Epidermal melanocyte (primary cell): ENCODE data around the gene CTNNA3.

Experiments
- DNase-seq: peaks from one replicate; pipeline ENCODE4 v3.0.0; 2011; ENCODE audit warnings: low spot score; ENCODE audit not compliant: insufficient read length

CTNNA3 gene

DNA sequence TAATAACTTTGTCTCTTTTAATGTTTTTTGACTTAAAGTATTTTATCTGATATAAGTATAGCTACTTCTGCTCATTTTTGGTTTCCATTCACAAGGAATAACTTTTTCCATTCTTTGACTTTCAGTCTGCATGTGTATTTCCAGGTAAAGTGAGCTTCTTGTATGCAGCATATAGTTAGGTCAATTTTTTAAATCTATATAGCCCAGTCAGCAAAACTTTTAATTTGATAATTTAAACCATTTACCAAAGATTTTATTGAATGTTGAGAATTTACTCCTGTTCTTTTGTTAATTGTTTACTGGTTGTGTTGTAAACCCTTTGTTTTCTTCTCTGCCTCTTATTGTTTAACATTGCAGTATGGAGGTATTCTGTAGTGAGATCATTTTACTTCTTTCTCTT lies 1467.1 kb downstream of the CTNNA3 start:
- DNase-seq = no peak

DNA sequence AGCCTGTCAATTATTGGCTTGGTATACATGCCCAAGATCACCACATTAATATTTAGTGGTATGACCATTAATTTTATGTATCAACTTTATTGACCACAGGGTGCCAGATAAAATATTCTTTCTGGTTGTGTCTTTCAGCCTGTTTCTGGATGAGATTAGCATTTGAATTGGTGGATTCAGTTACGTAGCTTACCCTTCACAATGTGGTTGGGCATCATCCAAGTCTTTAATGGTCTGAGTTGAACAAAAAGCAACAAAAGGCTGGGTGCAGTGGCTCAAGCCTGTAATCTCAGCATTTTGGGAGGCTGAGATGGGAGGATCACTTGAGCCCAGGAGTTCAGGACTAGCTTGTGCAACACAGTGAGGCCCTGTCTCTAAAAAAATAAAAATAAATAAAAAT lies 1472.3 kb downstream of the CTNNA3 start:
- no peak for DNase-seq

DNA sequence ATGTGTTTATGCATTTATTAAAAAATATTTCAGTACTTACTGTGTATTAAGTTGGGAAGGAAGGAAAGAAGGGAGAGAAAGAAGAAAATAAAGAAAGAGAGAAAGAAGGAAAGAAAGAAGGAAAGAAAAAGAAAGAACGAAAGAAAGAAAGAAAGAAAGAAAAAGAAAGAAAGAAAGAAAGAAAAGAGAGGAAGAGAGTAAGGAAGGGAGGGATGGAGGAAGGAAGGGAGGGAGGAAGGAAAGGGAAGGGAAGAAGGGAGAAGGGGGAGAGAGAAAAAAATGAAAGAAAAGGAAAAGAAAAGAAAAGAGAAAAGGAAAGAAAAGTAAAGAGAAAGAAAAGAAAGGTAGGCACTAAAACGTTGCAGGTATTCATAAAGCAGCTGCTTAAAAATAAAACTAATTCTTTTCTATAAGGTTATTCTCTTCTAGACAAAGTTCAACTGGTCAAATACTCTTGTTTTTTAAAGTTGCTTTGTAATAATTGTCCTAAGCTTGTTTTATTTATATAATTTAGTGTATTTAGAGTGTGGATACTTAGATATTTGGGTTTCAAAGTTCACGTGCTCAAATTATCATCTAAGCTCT lies 1473.4 kb downstream of the CTNNA3 start:
- DNase-seq = no peak

DNA sequence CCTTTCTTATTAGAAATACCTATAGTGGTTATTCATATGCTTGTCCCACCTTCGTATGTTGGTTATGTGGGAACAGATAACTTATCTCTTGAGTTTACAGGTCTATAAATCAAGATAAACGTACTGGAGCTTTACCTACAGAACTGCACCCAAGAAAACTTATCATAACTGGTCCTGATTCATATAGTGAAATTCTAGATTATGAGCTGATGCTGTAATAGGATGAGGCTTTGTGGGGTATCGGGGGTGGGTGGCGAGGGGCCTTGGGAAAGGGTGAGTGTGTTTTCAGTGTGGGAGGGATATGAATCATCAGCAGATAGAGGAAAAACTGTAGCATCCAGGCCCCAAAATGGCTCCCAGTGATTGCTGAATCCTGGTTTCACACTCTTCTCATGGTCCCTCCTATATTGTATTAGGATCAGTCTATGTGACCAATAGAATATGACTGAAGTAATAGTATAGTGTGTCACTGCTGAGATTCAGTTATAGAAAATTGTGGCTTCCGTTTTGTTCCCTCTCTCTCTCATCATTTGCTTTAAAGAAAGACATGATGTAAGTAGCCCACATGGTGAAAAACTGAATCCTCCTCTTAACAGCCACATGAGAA lies 1476.9 kb downstream of the CTNNA3 start:
- DNase-seq = no peak

DNA sequence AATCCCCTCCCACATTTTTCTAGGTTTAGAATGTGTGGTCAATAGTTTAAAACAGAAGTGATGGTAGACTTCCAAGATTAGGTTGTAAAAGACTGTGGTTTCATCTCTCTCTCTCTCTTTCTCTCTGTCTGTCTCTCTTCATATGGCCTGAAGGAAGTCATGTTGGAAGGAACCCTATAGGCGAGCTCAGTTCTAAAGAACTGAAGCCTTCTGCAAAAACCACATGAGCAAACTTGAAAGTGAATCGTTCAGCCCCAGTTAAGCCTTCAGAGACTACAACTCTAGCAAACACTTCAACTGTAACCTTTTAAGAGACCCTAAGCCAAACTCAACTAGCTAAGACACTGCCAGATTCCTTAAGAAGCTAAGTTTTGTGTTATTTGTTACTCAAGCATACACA lies 1477.7 kb downstream of the CTNNA3 start:
- DNase-seq = no peak

DNA sequence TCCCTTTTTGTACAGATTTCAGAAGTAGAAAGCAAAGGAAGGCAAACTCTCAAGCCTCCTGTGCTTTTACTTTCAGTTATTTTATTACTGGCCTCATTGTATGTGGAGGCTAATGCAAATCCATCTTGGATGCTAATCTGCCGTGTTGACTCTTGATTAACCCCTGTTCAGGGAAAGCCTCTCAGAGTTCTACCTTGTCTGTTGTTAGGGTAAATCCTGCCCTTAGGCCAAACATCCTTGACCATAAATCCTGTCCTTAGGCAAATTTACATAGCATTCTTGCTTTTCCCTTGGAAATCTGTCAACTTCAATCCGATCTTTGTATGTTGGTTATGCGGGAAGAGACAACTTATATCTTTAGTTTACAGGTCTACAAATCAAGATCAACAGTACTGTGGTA lies 1480.1 kb downstream of the CTNNA3 start:
- DNase-seq = no peak

DNA sequence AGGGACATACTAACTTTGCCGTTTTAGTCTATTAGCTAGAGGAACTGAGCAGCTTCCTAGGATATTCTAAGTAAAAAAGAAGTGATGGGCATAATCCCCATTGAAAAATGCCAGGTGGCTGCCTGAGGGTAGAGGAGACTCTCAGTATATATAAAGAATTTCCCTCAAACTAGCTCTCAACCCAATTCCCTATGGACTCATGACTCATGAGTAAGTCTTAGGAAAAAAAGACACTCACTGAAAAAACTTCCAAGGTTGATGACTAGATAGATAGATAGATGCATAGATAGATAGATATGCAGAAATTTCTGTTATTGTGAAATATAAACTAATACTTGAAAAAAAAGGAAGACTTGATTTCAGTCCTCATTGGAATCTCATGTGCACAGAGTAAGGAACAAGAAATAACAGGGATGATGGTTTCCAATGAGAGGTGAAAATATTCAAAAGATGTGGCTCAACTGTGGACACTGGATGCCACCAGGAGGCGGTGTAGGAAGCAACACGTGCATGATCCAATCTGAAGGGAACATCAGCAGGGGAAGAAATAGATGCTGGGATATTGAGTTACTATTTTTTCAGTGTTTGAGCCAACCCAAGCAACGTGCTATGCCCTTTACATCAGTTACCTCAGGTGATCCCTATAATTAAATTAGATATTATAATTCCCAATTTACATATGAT lies 1481.1 kb downstream of the CTNNA3 start:
- DNase-seq = no peak

DNA sequence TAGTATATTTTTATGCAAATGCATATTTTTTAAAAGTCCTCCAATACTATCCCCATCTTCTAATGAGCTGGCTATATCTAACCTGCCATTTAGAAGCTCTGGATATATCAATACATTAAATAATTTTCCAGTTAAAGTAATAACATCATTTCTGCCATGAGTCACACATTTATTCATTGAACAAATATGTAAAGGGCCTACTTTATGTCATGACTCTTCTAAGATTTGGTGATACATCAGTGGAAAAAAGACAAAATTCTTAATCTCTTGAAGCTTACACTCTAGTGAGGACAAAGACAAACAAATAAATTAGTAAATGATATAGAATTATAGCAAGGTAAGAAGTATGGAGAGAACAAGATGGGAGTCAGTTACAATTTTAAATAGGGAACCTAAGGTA lies 1487.0 kb downstream of the CTNNA3 start:
- DNase-seq = no peak

DNA sequence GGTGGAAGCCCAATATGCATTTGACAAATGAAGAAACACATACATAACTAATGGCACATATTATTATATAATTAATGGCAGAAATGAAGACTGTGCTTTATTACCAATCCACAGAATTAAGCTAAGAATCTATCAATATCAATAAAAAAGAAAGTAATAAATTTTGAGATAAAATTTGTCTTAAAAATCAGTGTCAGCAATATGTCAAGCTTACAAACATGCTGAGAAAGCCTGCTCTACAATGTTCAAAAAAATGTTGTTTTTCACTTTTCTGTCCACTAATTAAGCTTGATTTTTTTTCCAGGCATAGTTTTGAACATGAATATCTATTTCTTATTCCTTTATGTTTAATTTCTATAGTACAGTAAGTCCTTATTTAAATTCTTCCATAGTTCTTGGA lies 1491.2 kb downstream of the CTNNA3 start:
- no peak for DNase-seq

DNA sequence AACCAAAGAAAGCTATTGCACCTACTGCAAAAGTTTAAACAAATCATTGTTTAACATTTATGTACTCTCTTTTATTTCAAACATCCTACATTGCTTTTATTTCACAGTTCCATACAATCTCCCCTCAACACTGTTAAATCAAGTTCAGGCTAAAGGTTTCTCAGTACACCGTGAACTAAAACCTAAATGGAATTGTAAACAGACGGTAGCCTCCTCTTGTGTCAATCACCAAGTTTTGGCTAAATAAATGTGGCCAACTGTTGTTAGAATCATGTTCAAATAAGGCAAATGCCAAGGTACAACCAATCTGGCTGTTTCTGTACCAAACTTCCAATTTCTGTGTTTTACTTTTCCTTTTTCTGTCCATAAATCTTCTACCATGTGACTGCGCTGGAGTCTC lies 1493.9 kb downstream of the CTNNA3 start:
- no peak for DNase-seq

DNA sequence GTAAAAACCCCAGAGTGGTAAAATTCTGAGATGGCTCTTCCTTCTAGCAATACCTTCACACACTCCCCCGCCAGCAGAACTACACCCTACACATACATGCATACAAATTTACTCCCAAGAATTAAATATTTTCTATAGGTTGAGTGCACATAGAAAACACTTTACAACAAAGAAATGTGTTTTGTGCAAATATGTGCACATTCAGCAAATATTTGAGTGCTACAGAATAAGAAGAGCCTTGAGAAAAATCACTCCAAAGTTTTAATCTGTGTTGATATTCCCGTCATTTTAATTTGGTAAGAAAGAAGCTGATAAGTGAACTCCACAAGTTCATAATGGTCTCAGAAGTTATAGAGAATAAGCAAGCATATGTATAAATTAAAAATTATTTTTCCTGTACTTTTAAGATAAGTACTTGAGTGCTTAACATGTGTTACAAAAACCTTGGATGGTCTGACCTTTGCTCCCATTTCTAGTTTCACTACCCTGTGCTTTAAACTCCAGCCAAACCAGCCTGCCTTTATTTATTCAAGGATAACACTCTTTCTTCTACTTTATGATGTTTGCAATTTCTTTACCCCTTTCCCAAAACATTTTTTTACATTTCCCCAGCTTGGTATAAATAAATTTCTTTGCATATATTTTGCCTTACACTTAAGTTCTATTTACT lies 1503.7 kb downstream of the CTNNA3 start:
- no peak for DNase-seq

DNA sequence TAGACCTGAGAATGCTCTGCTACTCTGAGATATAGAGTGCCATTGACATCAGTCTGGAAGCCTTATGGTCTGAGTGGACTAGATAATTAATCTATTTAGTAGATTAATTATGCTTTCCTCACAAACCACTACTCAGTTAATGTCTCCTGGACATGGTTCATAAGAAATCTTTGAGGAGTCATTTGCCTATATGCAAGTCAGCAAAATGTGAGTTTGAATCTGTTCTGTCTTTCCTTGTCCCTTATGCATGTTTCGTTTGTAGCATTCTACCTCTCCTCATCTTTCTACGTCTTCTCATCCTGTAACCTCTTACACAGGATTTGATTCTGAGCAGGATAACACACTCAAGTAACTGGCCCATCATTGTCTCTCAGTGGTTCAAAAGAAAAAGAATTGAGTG lies 1505.6 kb downstream of the CTNNA3 start:
- no peak for DNase-seq

DNA sequence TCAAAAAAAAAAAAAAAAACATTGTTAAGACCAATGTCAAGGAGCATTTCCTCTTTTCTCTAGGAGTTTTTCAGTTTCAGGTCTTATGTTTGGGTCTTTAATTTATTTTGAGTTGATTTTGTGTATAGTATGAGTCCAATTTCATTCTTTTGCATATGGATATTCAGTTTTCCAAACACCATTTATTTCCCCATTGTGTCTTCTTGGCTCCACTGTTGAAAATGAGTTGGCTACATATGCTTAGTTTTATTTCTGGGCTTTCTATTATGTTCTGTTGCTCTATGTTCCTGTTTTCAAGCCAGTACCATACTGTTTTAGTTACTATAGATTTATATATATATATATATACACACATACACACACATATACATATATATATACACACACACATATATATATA lies 1506.7 kb downstream of the CTNNA3 start:
- no peak for DNase-seq

DNA sequence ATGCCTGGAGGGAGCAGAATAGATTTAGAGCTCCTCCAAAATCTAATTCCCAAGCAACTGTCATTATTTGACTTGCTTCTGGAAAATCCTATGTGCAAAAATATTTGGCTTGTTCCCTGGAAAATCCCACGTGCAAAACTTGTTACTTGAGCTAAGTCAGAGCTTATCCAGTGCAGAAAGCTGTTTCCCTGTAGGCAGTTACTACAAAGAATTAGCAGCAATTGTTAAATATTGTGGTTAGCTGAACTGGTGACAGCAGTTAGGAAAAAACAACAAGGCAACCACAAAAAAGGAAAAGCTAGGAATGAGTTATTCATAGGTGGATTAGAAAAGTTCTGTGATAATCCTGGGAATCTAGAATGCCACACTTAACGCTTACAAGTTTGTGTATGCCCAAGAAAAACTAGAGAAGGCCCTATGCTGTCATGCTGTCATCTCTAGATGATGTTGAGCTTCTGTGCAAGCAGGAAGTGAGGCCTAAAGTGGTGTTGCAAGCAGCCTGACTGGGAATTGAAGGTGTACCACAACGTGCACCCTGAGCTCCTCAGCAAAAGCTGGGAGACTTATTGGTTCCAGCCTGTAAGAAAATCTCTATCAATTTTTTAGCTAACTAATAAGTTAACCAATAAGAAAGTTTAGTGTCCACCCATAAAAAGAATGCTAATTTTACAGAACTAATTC lies 1508.8 kb downstream of the CTNNA3 start:
- no peak for DNase-seq

DNA sequence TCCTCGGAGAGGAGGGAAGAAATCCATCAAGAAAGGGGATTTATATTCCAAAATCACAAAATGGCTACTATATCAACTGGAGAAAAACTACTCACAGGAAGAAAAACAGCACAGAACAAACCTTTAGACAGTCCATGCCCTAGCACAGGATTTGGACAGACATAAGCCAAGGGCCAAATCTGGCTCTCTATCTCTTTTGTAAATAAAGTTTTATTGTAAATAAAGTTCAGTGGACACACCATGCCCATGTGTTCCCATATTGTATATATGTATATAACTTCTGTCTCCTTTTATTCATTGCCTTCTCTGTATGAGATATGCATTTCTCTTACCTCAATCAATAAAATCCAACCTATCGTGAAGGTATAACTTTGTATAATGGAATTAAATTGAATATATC lies 1513.0 kb downstream of the CTNNA3 start:
- DNase-seq = no peak

DNA sequence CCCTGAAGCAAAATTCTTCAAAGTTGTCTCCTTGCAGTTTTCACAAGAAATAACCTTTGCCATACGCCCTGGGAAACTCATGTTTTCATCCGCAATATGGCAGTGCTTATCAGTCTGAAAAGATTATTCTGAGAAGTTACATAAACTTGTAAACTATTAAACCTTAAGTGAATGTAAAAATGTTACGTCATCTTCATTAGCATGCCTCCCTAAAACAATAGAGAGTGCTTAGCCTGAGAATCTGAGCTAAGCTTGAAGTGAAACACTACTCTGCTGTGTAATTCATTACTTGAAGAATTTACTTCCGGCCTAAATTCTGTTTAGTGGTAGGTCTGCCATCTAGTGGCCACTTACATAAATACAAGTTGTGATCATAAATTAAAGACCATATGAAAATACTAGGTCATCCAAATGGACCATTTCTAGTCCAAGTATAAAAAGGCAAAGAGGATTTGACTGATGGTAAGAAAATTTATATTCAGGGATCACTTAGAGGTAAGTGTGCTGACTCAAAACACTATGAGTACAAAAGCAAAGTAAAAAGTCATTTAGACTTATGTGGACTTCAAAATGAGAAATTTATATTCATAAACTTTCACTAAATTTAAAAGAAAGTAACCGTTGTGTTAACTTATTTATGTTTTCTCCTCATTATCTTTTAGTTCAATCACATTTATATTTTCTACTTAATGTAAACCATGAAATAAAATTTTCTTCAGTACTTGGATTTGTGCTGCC lies 1515.2 kb downstream of the CTNNA3 start:
- DNase-seq = peak; percentile 54

DNA sequence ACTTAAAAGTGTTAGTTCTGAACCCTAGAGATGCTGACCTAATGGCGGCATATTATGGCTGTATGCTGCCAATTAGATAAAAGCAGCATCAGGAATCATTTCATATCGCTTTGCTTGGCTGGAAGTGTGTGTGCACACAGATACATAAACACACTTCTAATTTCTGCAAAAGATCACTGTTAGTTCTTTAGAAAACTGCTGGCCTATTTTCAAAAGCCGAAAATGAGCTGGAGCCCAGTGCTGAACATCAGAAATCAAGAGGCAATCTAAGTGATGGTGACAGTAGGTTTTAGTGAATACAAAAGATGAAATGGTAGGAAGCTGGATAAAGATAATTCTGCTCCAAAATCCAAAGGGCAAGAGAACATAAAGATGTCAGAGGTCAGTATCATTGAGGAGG lies 1516.0 kb downstream of the CTNNA3 start:
- no peak for DNase-seq

DNA sequence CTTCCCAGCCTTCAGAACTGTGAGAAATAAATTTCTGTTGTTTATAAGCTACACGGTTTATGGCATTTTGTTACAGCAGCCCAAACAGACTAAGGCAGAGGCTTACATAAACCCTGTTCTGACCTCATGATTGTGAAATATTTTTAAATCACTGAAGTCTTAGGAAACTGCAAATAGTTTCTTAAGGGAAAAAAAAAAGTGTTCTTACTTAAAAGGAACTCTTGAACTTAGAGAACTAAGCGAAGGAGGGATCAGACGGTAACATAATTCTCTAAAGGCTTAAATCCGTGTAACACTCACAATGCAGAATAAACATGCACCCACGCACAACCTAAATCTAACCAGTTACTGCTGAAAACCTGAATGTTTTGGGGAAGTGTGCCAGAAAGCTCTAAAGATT lies 1519.2 kb downstream of the CTNNA3 start:
- no peak for DNase-seq

DNA sequence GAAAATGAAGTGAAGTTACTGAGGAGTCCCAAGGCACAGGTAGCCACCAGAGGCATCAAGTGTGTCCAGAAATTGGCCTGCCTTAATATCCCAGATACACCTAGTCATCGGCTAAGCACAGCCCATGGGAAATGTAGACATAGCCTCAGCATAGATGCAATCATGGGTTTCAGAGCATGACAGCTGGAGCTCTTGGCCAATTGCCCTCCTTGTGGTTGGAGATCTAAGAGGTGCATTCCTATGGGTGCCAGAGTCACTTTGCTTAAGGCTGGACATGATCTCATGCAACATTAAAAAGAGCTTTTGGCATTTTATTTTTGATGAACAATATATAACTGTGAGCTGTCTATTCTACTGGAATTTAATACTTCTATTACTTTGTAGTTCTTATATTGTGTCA lies 1528.2 kb downstream of the CTNNA3 start:
- no peak for DNase-seq

DNA sequence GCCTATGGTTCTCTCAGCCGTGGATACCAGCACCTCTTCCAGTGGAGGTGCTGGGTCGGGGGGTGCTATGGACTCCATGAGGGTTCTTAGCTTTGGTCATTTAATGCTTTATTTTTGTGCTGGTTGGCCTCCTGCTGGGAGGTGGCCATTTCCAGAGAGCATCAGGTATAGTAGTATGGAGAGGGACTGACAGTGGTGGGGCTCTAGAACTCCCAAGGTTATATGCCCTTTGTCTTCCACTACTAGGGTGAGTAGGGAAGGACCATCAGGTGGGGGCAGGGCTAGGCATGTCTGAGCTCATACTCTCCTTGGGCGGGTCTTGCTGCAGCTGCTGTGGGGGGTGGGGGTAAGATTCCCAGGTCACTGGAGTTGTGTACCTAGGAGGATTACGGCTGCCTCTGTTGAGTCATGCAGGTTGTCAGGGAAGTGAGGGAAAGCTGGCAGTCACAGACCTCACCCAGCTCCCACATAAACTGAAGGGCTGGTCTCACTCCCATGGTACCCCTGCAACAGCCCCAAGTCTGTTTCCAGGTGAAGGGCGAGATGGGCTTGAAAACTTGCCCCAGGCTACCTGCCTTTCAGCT lies 1533.3 kb downstream of the CTNNA3 start:
- no peak for DNase-seq

DNA sequence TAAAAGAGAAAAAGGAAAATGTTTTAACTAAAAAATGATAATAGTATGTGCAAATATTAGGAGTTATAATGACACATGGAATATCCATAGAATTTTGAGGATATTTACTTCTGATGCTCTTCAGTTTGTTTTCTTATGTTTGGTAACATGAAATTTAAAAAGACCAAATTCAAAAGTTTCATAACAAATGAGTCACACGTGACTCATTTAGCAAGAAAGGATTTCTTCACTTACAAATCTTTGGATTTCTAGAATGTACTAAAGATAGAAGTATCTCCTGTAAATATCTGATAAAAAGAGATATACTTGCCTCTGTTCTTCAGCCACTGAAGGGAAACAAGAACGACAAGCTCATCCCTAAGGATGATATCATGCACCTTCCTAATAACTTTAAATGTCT lies 1544.6 kb downstream of the CTNNA3 start:
- no peak for DNase-seq
